Caco-2 (cell line): Measurements from ENCODE around the gene KRTAP25-1. TPM values are rescaled to one million over a fixed set of nuclear protein-coding genes. Genes with fewer than 3 reads are reported as not detected.

Experiments
- BruUV-seq: library from RNA; stranded (reverse); fragments of 400-500 nt; replicated peaks from 2 replicates; lab custom pipeline; 2021; lab: Mats Ljungman, UMichigan
- CTCF ChIA-PET: fragments of 300-600 bp; sonication (Branson Sonifier 250); formaldehyde crosslinking; loops from one replicate; lab custom pipeline; 2022; ENCODE audit warnings: antibody characterized with exemption; lab: Charles Lee
- POLR2A ChIA-PET: fragments of 300-600 bp; sonication (Branson Sonifier 250); formaldehyde crosslinking; loops from one replicate; lab custom pipeline; 2022; ENCODE audit warnings: antibody characterized with exemption; lab: Charles Lee
- DNase-seq, 2 experiments: peaks; one replicate each; pipeline versions ENCODE4 v3.0.0 to v3.0.0-alpha.2; 2020 to 2022
- H3K27me3 ChIP-seq: replicated peaks from 2 replicates; pipeline ENCODE4 v1.6.0; 2011; ENCODE audit warnings: low read length; ENCODE audit not compliant: control insufficient read depth, insufficient read depth
- H3K36me3 ChIP-seq: 2 replicates; pipeline ENCODE4 v1.5.1; 2011; ENCODE audit warnings: low read length; ENCODE audit not compliant: control insufficient read depth, insufficient read depth
- H3K4me1 ChIP-seq: fragments of 250-450 bp; sonication (Bioruptor Pico); 2 replicates; pipeline ENCODE4 v1.5.1; 2020; ENCODE audit warnings: mild to moderate bottlenecking
- H3K4me3 ChIP-seq: 2 replicates; pipeline ENCODE4 v1.5.1; 2011; ENCODE audit warnings: low read depth, mild to moderate bottlenecking, control low read depth, low read length
- H3K9me3 ChIP-seq: fragments of 250-450 bp; sonication (Bioruptor Pico); 2 replicates; pipeline ENCODE4 v1.5.1; 2020; ENCODE audit warnings: mild to moderate bottlenecking, moderate library complexity
- H3K27ac Mint-ChIP-seq: one replicate; pipeline ENCODE4 v1.8.0; 2022; ENCODE audit warnings: mixed read lengths; ENCODE audit not compliant: unreplicated experiment
- H3K27me3 Mint-ChIP-seq: one replicate; pipeline ENCODE4 v1.8.0; 2022; ENCODE audit warnings: mixed read lengths; ENCODE audit not compliant: insufficient read depth, unreplicated experiment
- H3K36me3 Mint-ChIP-seq: one replicate; pipeline ENCODE4 v1.8.0; 2022; ENCODE audit warnings: mild to moderate bottlenecking, mixed read lengths; ENCODE audit not compliant: insufficient read depth, unreplicated experiment
- H3K4me1 Mint-ChIP-seq: one replicate; pipeline ENCODE4 v1.8.0; 2022; ENCODE audit warnings: low read depth, mixed read lengths; ENCODE audit not compliant: unreplicated experiment
- H3K4me3 Mint-ChIP-seq: one replicate; pipeline ENCODE4 v1.8.0; 2022; ENCODE audit warnings: mild to moderate bottlenecking, moderate library complexity, mixed read lengths; ENCODE audit not compliant: unreplicated experiment
- H3K9me3 Mint-ChIP-seq: one replicate; pipeline ENCODE4 v1.8.0; 2022; ENCODE audit warnings: mixed read lengths; ENCODE audit not compliant: unreplicated experiment
- intact Hi-C: fragments of 100-400 bp; cut with micrococcal nuclease; formaldehyde crosslinking; loops from one replicate; pipeline ENCODE4 v1.10.0; 2022; ENCODE audit not compliant: unreplicated experiment
- total RNA-seq: library from RNA; stranded (reverse); gene quantifications from 2 replicates; pipeline ENCODE4 v1.2.3, GENCODE V29; 2022
- TF ChIP-seq, protein P1 (sequence below), 2 experiments: fragments of 200-600 bp in 1 of 2; IDR thresholded peaks; 1 replicate in 1 of 2; 2 replicates in 1 of 2; pipeline versions ENCODE4 v1.5.1 to v1.8.0; 2011 to 2022; ENCODE audit warnings: antibody characterized with exemption in 1 of 2, control low read depth in 1 of 2, inconsistent platforms in 1 of 2, low read depth in 1 of 2, low read length in 1 of 2, mild to moderate bottlenecking in 1 of 2, moderate library complexity in 1 of 2; ENCODE audit not compliant: insufficient read depth in 1 of 2, severe bottlenecking in 1 of 2, unreplicated experiment in 1 of 2

The KRTAP25-1 gene
- total RNA-seq, 1 experiment from 2014 or later: not detected

GRCh38 chr21:30257773-30258172 lies 31.5 kb downstream of the KRTAP25-1 start:
- H3K27me3 Mint-ChIP-seq: no peaks in the 10 kb centered on the region
- Histone ChIP-seq H3K36me3 (no peaks in the 10 kb centered on the region), H3K4me1 (no peaks in the 10 kb centered on the region), H3K4me3 (no peak overlapping the region), H3K9me3 (no peaks in the 10 kb centered on the region), H3K27me3 (no peaks in the 10 kb centered on the region)
- no peaks in the 10 kb centered on the region for H3K36me3 Mint-ChIP-seq
- intact Hi-C loops: no loop called here
- ChIA-PET POLR2A (no interaction called here), CTCF (no interaction called here)
- no peak overlapping the region for H3K27ac Mint-ChIP-seq
- TF ChIP-seq, protein P1, sequence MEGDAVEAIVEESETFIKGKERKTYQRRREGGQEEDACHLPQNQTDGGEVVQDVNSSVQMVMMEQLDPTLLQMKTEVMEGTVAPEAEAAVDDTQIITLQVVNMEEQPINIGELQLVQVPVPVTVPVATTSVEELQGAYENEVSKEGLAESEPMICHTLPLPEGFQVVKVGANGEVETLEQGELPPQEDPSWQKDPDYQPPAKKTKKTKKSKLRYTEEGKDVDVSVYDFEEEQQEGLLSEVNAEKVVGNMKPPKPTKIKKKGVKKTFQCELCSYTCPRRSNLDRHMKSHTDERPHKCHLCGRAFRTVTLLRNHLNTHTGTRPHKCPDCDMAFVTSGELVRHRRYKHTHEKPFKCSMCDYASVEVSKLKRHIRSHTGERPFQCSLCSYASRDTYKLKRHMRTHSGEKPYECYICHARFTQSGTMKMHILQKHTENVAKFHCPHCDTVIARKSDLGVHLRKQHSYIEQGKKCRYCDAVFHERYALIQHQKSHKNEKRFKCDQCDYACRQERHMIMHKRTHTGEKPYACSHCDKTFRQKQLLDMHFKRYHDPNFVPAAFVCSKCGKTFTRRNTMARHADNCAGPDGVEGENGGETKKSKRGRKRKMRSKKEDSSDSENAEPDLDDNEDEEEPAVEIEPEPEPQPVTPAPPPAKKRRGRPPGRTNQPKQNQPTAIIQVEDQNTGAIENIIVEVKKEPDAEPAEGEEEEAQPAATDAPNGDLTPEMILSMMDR (IDR thresholded peaks at IDR 0.05; ENCODE audit: insufficient read depth in 1 of 2, low read depth in 1 of 2, low read length in 1 of 2, severe bottlenecking in 1 of 2, unreplicated experiment in 1 of 2): peak in 1 of 2 experiments; percentile 36
- no peaks in the 10 kb centered on the region for H3K4me1 Mint-ChIP-seq
- peak in 1 of 2 experiments; percentile 27 for DNase-seq
- BruUV-seq: no TSS peak
- no peak overlapping the region for H3K4me3 Mint-ChIP-seq
- no peaks in the 10 kb centered on the region for H3K9me3 Mint-ChIP-seq

DNA sequence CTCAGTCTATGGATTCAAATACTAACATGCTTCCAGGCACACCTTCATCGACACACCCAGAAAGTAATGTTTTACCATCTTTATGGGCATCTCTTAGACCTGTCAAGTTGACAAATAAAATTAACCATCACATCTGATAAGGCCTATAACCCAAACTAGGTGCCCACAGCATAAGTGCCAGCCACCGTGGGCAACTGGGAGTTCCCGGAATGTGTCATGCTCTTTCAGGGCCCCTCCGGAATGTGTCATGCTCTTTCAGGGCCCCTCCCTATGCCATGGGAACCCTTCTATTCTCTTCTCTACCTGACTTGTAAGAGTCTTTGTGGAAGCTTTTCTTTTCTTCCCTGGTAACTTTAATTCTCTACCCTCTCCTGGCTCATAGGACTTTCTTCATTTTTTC lies 33.2 kb downstream of the KRTAP25-1 start:
- CTCF ChIA-PET: no interaction called here
- Histone ChIP-seq H3K4me1 (no peaks in the 10 kb centered on the region), H3K4me3 (no peak overlapping the region), H3K36me3 (no peaks in the 10 kb centered on the region), H3K9me3 (no peaks in the 10 kb centered on the region), H3K27me3 (no peaks in the 10 kb centered on the region)
- Mint-ChIP-seq H3K36me3 (no peaks in the 10 kb centered on the region), H3K27me3 (no peaks in the 10 kb centered on the region), H3K4me3 (no peak overlapping the region), H3K9me3 (no peaks in the 10 kb centered on the region), H3K4me1 (no peaks in the 10 kb centered on the region), H3K27ac (no peak overlapping the region)
- intact Hi-C loops: no loop called here
- TF ChIP-seq, protein P1 (IDR thresholded peaks at IDR 0.05; ENCODE audit: insufficient read depth in 1 of 2, low read depth in 1 of 2, low read length in 1 of 2, severe bottlenecking in 1 of 2, unreplicated experiment in 1 of 2): no peak
- no TSS peak for BruUV-seq
- POLR2A ChIA-PET: no interaction called here
- no peak for DNase-seq

- no peaks in the 10 kb centered on the region for H3K36me3 ChIP-seq
- POLR2A ChIA-PET: no interaction called here
- CTCF ChIA-PET: no interaction called here
- BruUV-seq: no TSS peak
- H3K9me3 ChIP-seq: no peaks in the 10 kb centered on the region
- no peak overlapping the region for H3K4me3 ChIP-seq
- no peaks in the 10 kb centered on the region for H3K4me1 Mint-ChIP-seq
- no peak overlapping the region for H3K4me3 Mint-ChIP-seq
- TF ChIP-seq, protein P1 (IDR thresholded peaks at IDR 0.05; ENCODE audit: insufficient read depth in 1 of 2, low read depth in 1 of 2, low read length in 1 of 2, severe bottlenecking in 1 of 2, unreplicated experiment in 1 of 2): no peak
- no peaks in the 10 kb centered on the region for H3K27me3 Mint-ChIP-seq
- H3K27ac Mint-ChIP-seq: no peak overlapping the region
- DNase-seq: no peak
- no peaks in the 10 kb centered on the region for H3K4me1 ChIP-seq
- H3K9me3 Mint-ChIP-seq: no peaks in the 10 kb centered on the region
- H3K27me3 ChIP-seq: no peaks in the 10 kb centered on the region
- H3K36me3 Mint-ChIP-seq: no peaks in the 10 kb centered on the region
- intact Hi-C loops: no loop called here
Measured at GRCh38 chr21:30255679-30256078, 33.6 kb downstream of the KRTAP25-1 start.
